IPS-20b (cell line): ENCODE results near the gene TPK1.

Experiments used
- H3K27ac ChIP-seq: one replicate; pipeline ENCODE4 v1.5.1; 2013; ENCODE audit warnings: low read length
- H3K27me3 ChIP-seq: 2 replicates; pipeline ENCODE4 v1.6.1; 2013; ENCODE audit warnings: mild to moderate bottlenecking, low read length, inconsistent platforms; ENCODE audit not compliant: insufficient read depth
- H3K36me3 ChIP-seq: 2 replicates; pipeline ENCODE4 v1.6.1; 2013; ENCODE audit warnings: low read depth, mild to moderate bottlenecking, inconsistent platforms, low read length, moderate library complexity; ENCODE audit not compliant: insufficient read depth
- H3K4me1 ChIP-seq: 2 replicates; pipeline ENCODE4 v1.6.1; 2013; ENCODE audit warnings: mild to moderate bottlenecking, control low read depth, inconsistent platforms, low read length, moderate library complexity; ENCODE audit not compliant: insufficient read depth
- H3K4me3 ChIP-seq: 2 replicates; pipeline ENCODE4 v1.5.1; 2013; ENCODE audit warnings: mild to moderate bottlenecking, low read length, inconsistent platforms
- H3K9ac ChIP-seq: 2 replicates; pipeline ENCODE4 v1.6.1; 2013; ENCODE audit warnings: low read depth, mild to moderate bottlenecking, inconsistent platforms, low read length, moderate library complexity
- H3K9me3 ChIP-seq: 2 replicates; pipeline ENCODE4 v1.6.1; 2013; ENCODE audit warnings: mild to moderate bottlenecking, low read depth, low read length, inconsistent platforms; ENCODE audit not compliant: insufficient read depth

TPK1 gene

DNA sequence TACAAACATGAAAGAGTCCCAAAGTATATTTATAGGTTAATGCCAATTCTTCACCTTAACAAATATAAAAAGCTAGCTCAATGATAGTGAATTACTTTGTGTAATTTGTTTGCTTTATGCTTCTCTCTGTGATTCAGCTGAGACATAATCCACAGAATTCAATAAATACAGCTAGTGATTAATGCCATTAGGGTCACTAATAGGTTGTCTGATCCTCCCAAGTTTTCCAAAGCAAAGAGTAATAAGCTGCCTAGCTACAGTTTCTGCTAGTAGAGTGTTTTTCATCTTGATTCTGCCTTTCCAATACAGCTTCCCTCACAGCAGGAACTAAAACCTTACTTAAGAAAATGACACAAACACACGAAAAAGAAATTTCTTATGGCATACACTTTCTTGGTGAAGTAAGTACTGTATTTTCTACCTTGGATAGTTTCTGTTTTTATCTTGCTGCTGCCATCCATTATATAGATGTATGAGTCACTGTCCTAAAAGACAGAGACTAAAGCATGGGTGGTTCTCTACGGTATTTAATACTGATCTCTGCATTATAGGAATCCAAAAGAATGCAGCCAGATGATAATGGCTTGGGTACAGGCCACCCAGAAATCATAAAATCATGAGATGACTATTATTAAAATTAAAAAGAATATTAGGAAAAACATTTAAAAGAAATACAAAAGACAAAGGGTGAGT, 170.0 kb downstream of the TPK1 start:
- Histone ChIP-seq H3K9me3 (no peaks in the 10 kb centered on the region), H3K27ac (no peak overlapping the region), H3K4me3 (no peak overlapping the region), H3K9ac (no peak overlapping the region), H3K4me1 (peaks cover 4% of the 10 kb centered on the region; the same call in 1 of the 2 replicates), H3K36me3 (no peaks in the 10 kb centered on the region), H3K27me3 (no peaks in the 10 kb centered on the region)

DNA sequence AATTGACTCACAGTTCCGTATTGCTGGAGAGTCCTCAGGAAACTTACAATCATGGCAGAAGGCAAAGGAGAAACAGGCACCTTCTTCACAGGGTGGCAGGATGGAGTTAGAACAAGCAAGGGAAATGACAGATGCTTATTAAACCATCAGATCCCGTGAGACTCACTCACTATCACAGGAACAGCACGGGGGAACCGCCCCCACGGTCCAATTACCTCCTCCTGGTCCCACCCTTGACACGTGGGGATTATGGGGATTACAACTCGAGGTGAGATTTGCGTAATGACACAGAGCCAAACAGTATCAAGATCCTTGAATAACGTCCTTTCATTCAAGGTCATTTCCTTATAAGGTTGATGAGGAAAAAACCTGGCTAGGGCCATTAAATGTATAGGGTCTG, 176.6 kb downstream of the TPK1 start:
- Histone ChIP-seq H3K27ac (no peak overlapping the region), H3K4me1 (no peaks in the 10 kb centered on the region), H3K9ac (no peak overlapping the region), H3K27me3 (no peaks in the 10 kb centered on the region), H3K4me3 (no peak overlapping the region), H3K36me3 (no peaks in the 10 kb centered on the region), H3K9me3 (no peaks in the 10 kb centered on the region)

- Histone ChIP-seq H3K4me1 (no peaks in the 10 kb centered on the region), H3K9me3 (no peaks in the 10 kb centered on the region), H3K27ac (no peak overlapping the region), H3K9ac (no peak overlapping the region), H3K36me3 (no peaks in the 10 kb centered on the region), H3K27me3 (no peaks in the 10 kb centered on the region), H3K4me3 (no peak overlapping the region)
These were observed 178.8 kb downstream of the TPK1 start for GRCh38 chr7:144656965-144657517.

- H3K27ac ChIP-seq, result no peak overlapping the region
These were observed 182.4 kb downstream of the TPK1 start for GRCh38 chr7:144653449-144653848.

DNA sequence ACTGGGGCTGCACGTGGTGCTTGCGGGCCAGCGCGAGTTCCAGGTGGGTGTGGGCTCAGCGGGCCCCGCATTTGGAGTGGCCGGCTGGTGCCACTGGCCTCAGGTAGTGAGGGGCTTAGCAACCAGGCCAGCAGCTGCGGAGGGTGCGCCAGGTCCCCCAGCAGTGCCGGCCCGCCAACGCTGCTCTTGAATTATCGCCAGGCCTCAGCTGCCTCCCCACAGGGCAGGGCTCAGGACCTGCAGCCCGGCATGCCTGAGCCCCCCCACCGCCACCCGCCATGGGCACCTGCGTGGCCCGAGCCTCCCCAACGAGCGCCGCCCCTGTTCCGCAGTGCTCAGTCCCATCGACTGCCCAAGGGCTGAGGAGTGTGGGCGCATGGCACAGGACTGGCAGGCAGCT, 185.4 kb downstream of the TPK1 start:
- Histone ChIP-seq H3K4me1 (no peaks in the 10 kb centered on the region), H3K9me3 (peaks cover 5% of the 10 kb centered on the region; the same call in 1 of the 2 replicates), H3K27ac (no peak overlapping the region), H3K36me3 (no peaks in the 10 kb centered on the region), H3K27me3 (no peaks in the 10 kb centered on the region), H3K4me3 (no peak overlapping the region), H3K9ac (no peak overlapping the region)

More at GRCh38 chr7:144653449-144653848, 182.4 kb downstream of the TPK1 start:
- Histone ChIP-seq H3K9me3 (peaks cover 5% of the 10 kb centered on the region; the same call in 1 of the 2 replicates), H3K36me3 (no peaks in the 10 kb centered on the region), H3K27me3 (no peaks in the 10 kb centered on the region), H3K4me1 (no peaks in the 10 kb centered on the region), H3K4me3 (no peak overlapping the region), H3K9ac (no peak overlapping the region)

DNA sequence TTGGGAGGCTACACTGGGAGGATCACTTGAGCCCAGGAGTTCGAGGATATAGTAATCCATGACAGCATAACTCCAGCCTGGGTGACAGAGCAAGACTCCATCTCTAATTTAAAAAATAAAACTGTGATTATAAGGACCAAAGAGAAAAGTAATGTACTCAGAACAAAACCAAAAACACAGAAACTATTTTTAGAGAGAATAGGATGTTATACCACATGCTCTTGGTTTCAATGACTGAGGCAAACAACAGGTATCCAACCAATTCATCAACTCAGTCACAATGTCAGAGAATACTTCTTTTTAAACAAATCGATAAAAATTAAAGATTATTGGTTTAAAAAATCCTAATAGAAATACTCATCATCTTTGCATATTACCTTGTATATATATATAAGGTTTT, 186.7 kb downstream of the TPK1 start:
- Histone ChIP-seq H3K36me3 (no peaks in the 10 kb centered on the region), H3K4me3 (no peak overlapping the region), H3K27ac (no peak overlapping the region), H3K27me3 (no peaks in the 10 kb centered on the region), H3K9me3 (peaks cover 5% of the 10 kb centered on the region; the same call in 1 of the 2 replicates), H3K4me1 (no peaks in the 10 kb centered on the region), H3K9ac (no peak overlapping the region)

GRCh38 chr7:144641389-144642044, 194.3 kb downstream of the TPK1 start:
- Histone ChIP-seq H3K36me3 (no peaks in the 10 kb centered on the region), H3K9ac (no peak overlapping the region), H3K4me1 (peaks cover 7% of the 10 kb centered on the region; the same call in 1 of the 2 replicates), H3K9me3 (no peaks in the 10 kb centered on the region), H3K27me3 (no peaks in the 10 kb centered on the region), H3K27ac (no peak overlapping the region), H3K4me3 (no peak overlapping the region)

DNA sequence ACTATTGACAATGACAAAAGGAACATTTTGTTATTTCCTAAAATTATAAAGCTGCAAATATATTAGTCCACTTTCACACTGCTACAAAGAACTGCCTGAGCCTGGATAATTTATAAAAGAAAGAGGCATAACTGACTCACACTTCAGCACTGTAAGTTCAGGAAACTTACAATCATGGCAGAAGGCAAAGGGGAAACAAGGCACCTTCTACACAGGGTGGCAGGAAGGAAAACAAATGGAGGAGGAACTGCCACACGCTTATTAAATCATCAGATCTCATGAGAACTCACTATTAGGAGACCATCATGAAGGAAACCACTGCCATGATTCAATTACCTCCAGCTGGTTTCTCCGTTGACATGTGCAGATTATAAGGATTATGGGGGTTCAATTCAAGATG, 203.1 kb downstream of the TPK1 start:
- H3K27ac ChIP-seq, result no peak overlapping the region
- no peaks in the 10 kb centered on the region for H3K27me3 ChIP-seq
- no peak overlapping the region for H3K4me3 ChIP-seq
- H3K36me3 ChIP-seq, result no peaks in the 10 kb centered on the region
- H3K9me3 ChIP-seq, result peaks cover 14% of the 10 kb centered on the region; the same call in 1 of the 2 replicates
- no peak overlapping the region for H3K9ac ChIP-seq
- H3K4me1 ChIP-seq, result no peaks in the 10 kb centered on the region

DNA sequence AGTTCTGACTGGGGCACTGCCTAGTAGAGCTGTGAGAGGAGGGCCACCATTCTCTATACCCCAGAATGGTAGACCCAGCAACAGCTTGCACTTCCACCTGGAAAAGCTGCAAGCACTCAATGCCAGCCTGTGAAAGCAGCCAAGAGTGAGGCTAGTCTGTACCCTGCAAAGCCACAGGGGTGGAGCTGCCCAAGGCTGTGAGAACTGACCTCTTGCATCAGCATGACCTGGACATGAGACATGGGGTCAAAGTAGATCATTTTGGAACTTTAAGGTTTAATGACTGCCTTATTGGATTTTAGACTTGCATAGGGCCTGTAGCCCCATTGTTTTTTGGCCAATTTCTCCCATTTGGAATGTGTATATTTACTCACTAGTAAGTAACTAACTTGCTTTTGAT, 206.3 kb downstream of the TPK1 start:
- Histone ChIP-seq H3K9ac (no peak overlapping the region), H3K36me3 (no peaks in the 10 kb centered on the region), H3K4me1 (no peaks in the 10 kb centered on the region), H3K4me3 (no peak overlapping the region), H3K27ac (no peak overlapping the region), H3K27me3 (no peaks in the 10 kb centered on the region), H3K9me3 (peaks cover 14% of the 10 kb centered on the region; the same call in 1 of the 2 replicates)

DNA sequence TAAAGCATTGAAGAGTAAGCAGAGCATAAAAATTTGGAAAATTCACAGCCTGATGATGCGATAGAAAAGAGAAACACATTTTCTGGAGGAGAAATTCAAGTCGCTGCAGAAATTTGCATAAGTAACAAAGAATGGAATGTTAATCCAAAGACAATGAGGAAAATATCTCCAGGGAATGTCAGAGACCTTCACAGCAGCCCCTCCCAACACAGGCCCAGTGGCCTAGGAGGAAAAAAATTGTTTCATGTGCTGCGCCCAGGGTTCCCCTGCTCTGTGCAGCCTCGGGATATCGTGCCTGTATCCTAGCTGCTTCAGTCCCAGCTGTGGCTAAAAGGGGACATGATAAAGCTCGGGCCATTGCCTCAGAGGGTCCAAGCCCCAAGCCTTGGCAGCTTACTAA, 206.8 kb downstream of the TPK1 start:
- no peak overlapping the region for H3K9ac ChIP-seq
- H3K27ac ChIP-seq, result no peak overlapping the region
- no peaks in the 10 kb centered on the region for H3K27me3 ChIP-seq

GRCh38 chr7:144628176-144628575, 207.7 kb downstream of the TPK1 start:
- no peaks in the 10 kb centered on the region for H3K4me1 ChIP-seq
- no peak overlapping the region for H3K4me3 ChIP-seq
- no peaks in the 10 kb centered on the region for H3K27me3 ChIP-seq
- peaks cover 14% of the 10 kb centered on the region; the same call in 1 of the 2 replicates for H3K9me3 ChIP-seq
- no peaks in the 10 kb centered on the region for H3K36me3 ChIP-seq
- no peak overlapping the region for H3K9ac ChIP-seq
- H3K27ac ChIP-seq, result no peak overlapping the region

More for the DNA sequence above, 206.8 kb downstream of the TPK1 start:
- Histone ChIP-seq H3K9me3 (peaks cover 14% of the 10 kb centered on the region; the same call in 1 of the 2 replicates), H3K4me3 (no peak overlapping the region), H3K36me3 (no peaks in the 10 kb centered on the region), H3K4me1 (no peaks in the 10 kb centered on the region)

GRCh38 chr7:144622745-144623144, 213.1 kb downstream of the TPK1 start:
- H3K4me1 ChIP-seq, result no peaks in the 10 kb centered on the region
- H3K4me3 ChIP-seq, result no peak overlapping the region
- H3K36me3 ChIP-seq, result no peaks in the 10 kb centered on the region
- H3K9me3 ChIP-seq, result no peaks in the 10 kb centered on the region
- no peaks in the 10 kb centered on the region for H3K27me3 ChIP-seq
- H3K27ac ChIP-seq, result no peak overlapping the region
- no peak overlapping the region for H3K9ac ChIP-seq
